RWPE2 (cell line): ENCODE measurements around the gene CNIH2.

Experiments
- ATAC-seq: fragments of 200-7000 bp; cut with Tn5 transposase; 3 replicates; pipeline ENCODE4 v1.9.1; 2021; ENCODE audit warnings: low read depth
- DNase-seq: peaks from one replicate; pipeline ENCODE4 v3.0.0-alpha.2; 2020; ENCODE audit warnings: low spot score
- H3K27ac ChIP-seq: fragments of 450-650 bp; 2 replicates; pipeline ENCODE4 v1.5.1; 2017; ENCODE audit warnings: mild to moderate bottlenecking; ENCODE audit not compliant: poor library complexity, severe bottlenecking
- H3K27me3 ChIP-seq: fragments of 250-450 bp; sonication (Bioruptor Pico); 2 replicates; pipeline ENCODE4 v1.5.1; 2021; ENCODE audit warnings: mild to moderate bottlenecking, moderate library complexity; ENCODE audit not compliant: insufficient read depth, poor library complexity, severe bottlenecking
- H3K36me3 ChIP-seq: fragments of 250-450 bp; sonication (Bioruptor Pico); 2 replicates; pipeline ENCODE4 v1.5.1; 2020; ENCODE audit warnings: low read depth, mild to moderate bottlenecking, moderate library complexity
- H3K4me1 ChIP-seq: fragments of 250-450 bp; sonication (Bioruptor Pico); 2 replicates; pipeline ENCODE4 v1.5.1; 2021; ENCODE audit warnings: mild to moderate bottlenecking, moderate library complexity; ENCODE audit not compliant: insufficient read depth, poor library complexity, severe bottlenecking
- H3K4me3 ChIP-seq: fragments of 250-450 bp; sonication (Bioruptor Pico); 2 replicates; pipeline ENCODE4 v1.5.1; 2021; ENCODE audit warnings: mild to moderate bottlenecking, moderate library complexity; ENCODE audit not compliant: severe bottlenecking
- H3K9me3 ChIP-seq: fragments of 250-450 bp; sonication (Bioruptor Pico); 2 replicates; pipeline ENCODE4 v1.5.1; 2021; ENCODE audit warnings: mild to moderate bottlenecking, moderate library complexity; ENCODE audit not compliant: severe bottlenecking
- CTCF ChIP-seq: fragments of 450-650 bp; IDR thresholded peaks from one replicate; pipeline ENCODE4 v1.5.1; 2017; ENCODE audit warnings: mild to moderate bottlenecking, moderate library complexity; ENCODE audit not compliant: poor library complexity, severe bottlenecking

The CNIH2 gene

GRCh38 chr11:66321606-66322005 lies 43.6 kb downstream of the CNIH2 start:
- Histone ChIP-seq H3K9me3 (peaks cover 3% of the 10 kb centered on the region), H3K27me3 (no peaks in the 10 kb centered on the region), H3K4me1 (peaks cover 14% of the 10 kb centered on the region), H3K27ac (no peak overlapping the region), H3K36me3 (no peaks in the 10 kb centered on the region), H3K4me3 (no peak overlapping the region)
- no peak for ATAC-seq
- no peak for TF ChIP-seq CTCF
- no peak for DNase-seq

GRCh38 chr11:66322732-66323427 lies 44.9 kb downstream of the CNIH2 start:
- DNase-seq (no peak), ATAC-seq (no peak)
- H3K4me3 ChIP-seq: no peak overlapping the region
- no peak for TF ChIP-seq CTCF
- H3K27ac ChIP-seq: no peak overlapping the region
- H3K36me3 ChIP-seq: no peaks in the 10 kb centered on the region
- H3K27me3 ChIP-seq: no peaks in the 10 kb centered on the region
- H3K4me1 ChIP-seq: peaks cover 27% of the 10 kb centered on the region
- H3K9me3 ChIP-seq: peaks cover 3% of the 10 kb centered on the region

GRCh38 chr11:66323684-66324083 lies 45.7 kb downstream of the CNIH2 start:
- DNase-seq (no peak), ATAC-seq (no peak)
- TF ChIP-seq CTCF: no peak
- H3K4me3 ChIP-seq: no peak overlapping the region
- H3K27ac ChIP-seq: no peak overlapping the region
- no peaks in the 10 kb centered on the region for H3K36me3 ChIP-seq
- peaks cover 29% of the 10 kb centered on the region for H3K4me1 ChIP-seq
- peaks cover 3% of the 10 kb centered on the region for H3K9me3 ChIP-seq
- no peaks in the 10 kb centered on the region for H3K27me3 ChIP-seq

- Histone ChIP-seq H3K27ac (peak overlapping the region; percentile 92), H3K4me3 (no peak overlapping the region), H3K27me3 (no peaks in the 10 kb centered on the region), H3K36me3 (no peaks in the 10 kb centered on the region), H3K4me1 (peaks cover 29% of the 10 kb centered on the region), H3K9me3 (peaks cover 3% of the 10 kb centered on the region)
- no peak for TF ChIP-seq CTCF
- ATAC-seq: no peak
- no peak for DNase-seq
Observed at GRCh38 chr11:66324664-66325063, 46.7 kb downstream of the CNIH2 start.

- no peak for TF ChIP-seq CTCF
- H3K36me3 ChIP-seq: no peaks in the 10 kb centered on the region
- H3K27me3 ChIP-seq: no peaks in the 10 kb centered on the region
- H3K4me3 ChIP-seq: no peak overlapping the region
- H3K4me1 ChIP-seq: peaks cover 29% of the 10 kb centered on the region
- DNase-seq (no peak), ATAC-seq (no peak)
- H3K9me3 ChIP-seq: no peaks in the 10 kb centered on the region
- H3K27ac ChIP-seq: peak overlapping the region; percentile 92
Observed at GRCh38 chr11:66325263-66325671, 47.3 kb downstream of the CNIH2 start.
